ENCODE measurements around the gene SON. TPM values are rescaled to one million over a fixed set of nuclear protein-coding genes. Genes with fewer than 3 reads are reported as not detected.

SON gene
- total RNA-seq, 1 donor from 2014 or later: 311 TPM

GRCh38 chr21:33518899-33519298, 23.9 kb upstream of the SON start:
- H3K9me3 Mint-ChIP-seq (ENCODE audit: unreplicated experiment): no peaks in the 10 kb centered on the region
- no peak for TF ChIP-seq CTCF (IDR thresholded peaks at IDR 0.05; ENCODE audit: unreplicated experiment)
- no peaks in the 10 kb centered on the region for H3K4me1 Mint-ChIP-seq (ENCODE audit: unreplicated experiment)
- H3K27me3 Mint-ChIP-seq (ENCODE audit: unreplicated experiment): no peaks in the 10 kb centered on the region
- no peak overlapping the region for H3K27ac Mint-ChIP-seq (ENCODE audit: unreplicated experiment)
- peak overlapping the region; percentile 19 for H3K4me3 Mint-ChIP-seq (ENCODE audit: unreplicated experiment)
- no peak for DNase-seq (ENCODE audit: low spot score)
- peaks cover 31% of the 10 kb centered on the region for H3K36me3 Mint-ChIP-seq (ENCODE audit: low read depth, unreplicated experiment)

- Mint-ChIP-seq H3K9me3 (ENCODE audit: unreplicated experiment) (no peaks in the 10 kb centered on the region), H3K36me3 (ENCODE audit: low read depth, unreplicated experiment) (peaks cover 17% of the 10 kb centered on the region)
- DNase-seq (ENCODE audit: low spot score): no peak
Measured at GRCh38 chr21:33522297-33522952, 20.4 kb upstream of the SON start.

GRCh38 chr21:33522953-33523349, 19.9 kb upstream of the SON start:
- Mint-ChIP-seq H3K27ac (ENCODE audit: unreplicated experiment) (no peak overlapping the region), H3K36me3 (ENCODE audit: low read depth, unreplicated experiment) (peaks cover 15% of the 10 kb centered on the region), H3K4me1 (ENCODE audit: unreplicated experiment) (no peaks in the 10 kb centered on the region), H3K4me3 (ENCODE audit: unreplicated experiment) (no peak overlapping the region), H3K27me3 (ENCODE audit: unreplicated experiment) (no peaks in the 10 kb centered on the region), H3K9me3 (ENCODE audit: unreplicated experiment) (no peaks in the 10 kb centered on the region)
- no peak for DNase-seq (ENCODE audit: low spot score)
- TF ChIP-seq CTCF (IDR thresholded peaks at IDR 0.05; ENCODE audit: unreplicated experiment): no peak

More at GRCh38 chr21:33522297-33522952, 20.4 kb upstream of the SON start:
- Mint-ChIP-seq H3K4me1 (ENCODE audit: unreplicated experiment) (no peaks in the 10 kb centered on the region), H3K27ac (ENCODE audit: unreplicated experiment) (no peak overlapping the region), H3K27me3 (ENCODE audit: unreplicated experiment) (no peaks in the 10 kb centered on the region), H3K4me3 (ENCODE audit: unreplicated experiment) (no peak overlapping the region)
- TF ChIP-seq CTCF (IDR thresholded peaks at IDR 0.05; ENCODE audit: unreplicated experiment): no peak

- DNase-seq (ENCODE audit: low spot score): no peak
- no peak overlapping the region for H3K4me3 Mint-ChIP-seq (ENCODE audit: unreplicated experiment)
- peaks cover 16% of the 10 kb centered on the region for H3K36me3 Mint-ChIP-seq (ENCODE audit: low read depth, unreplicated experiment)
- no peaks in the 10 kb centered on the region for H3K4me1 Mint-ChIP-seq (ENCODE audit: unreplicated experiment)
- H3K27ac Mint-ChIP-seq (ENCODE audit: unreplicated experiment): no peak overlapping the region
- no peaks in the 10 kb centered on the region for H3K9me3 Mint-ChIP-seq (ENCODE audit: unreplicated experiment)
- TF ChIP-seq CTCF (IDR thresholded peaks at IDR 0.05; ENCODE audit: unreplicated experiment): no peak
- H3K27me3 Mint-ChIP-seq (ENCODE audit: unreplicated experiment): no peaks in the 10 kb centered on the region
Measured at GRCh38 chr21:33531007-33531406, 11.8 kb upstream of the SON start.

GRCh38 chr21:33537212-33537611, 5.6 kb upstream of the SON start:
- H3K9me3 Mint-ChIP-seq (ENCODE audit: unreplicated experiment): no peaks in the 10 kb centered on the region
- H3K4me3 Mint-ChIP-seq (ENCODE audit: unreplicated experiment): peak overlapping the region; percentile 28
- peaks cover 28% of the 10 kb centered on the region for H3K36me3 Mint-ChIP-seq (ENCODE audit: low read depth, unreplicated experiment)
- H3K27ac Mint-ChIP-seq (ENCODE audit: unreplicated experiment): peak overlapping the region; percentile 26
- peaks cover 3% of the 10 kb centered on the region for H3K27me3 Mint-ChIP-seq (ENCODE audit: unreplicated experiment)
- no peak for DNase-seq (ENCODE audit: low spot score)
- TF ChIP-seq CTCF (IDR thresholded peaks at IDR 0.05; ENCODE audit: unreplicated experiment): no peak
- peaks cover 11% of the 10 kb centered on the region for H3K4me1 Mint-ChIP-seq (ENCODE audit: unreplicated experiment)
